ENCODE measurements around the gene SLC11A1. TPM values are rescaled to one million over a fixed set of nuclear protein-coding genes. Genes with fewer than 3 reads are reported as not detected.

Gene SLC11A1
- total RNA-seq, 2 experiments from 2014 or later = 0.57 to 0.78 TPM

DNA sequence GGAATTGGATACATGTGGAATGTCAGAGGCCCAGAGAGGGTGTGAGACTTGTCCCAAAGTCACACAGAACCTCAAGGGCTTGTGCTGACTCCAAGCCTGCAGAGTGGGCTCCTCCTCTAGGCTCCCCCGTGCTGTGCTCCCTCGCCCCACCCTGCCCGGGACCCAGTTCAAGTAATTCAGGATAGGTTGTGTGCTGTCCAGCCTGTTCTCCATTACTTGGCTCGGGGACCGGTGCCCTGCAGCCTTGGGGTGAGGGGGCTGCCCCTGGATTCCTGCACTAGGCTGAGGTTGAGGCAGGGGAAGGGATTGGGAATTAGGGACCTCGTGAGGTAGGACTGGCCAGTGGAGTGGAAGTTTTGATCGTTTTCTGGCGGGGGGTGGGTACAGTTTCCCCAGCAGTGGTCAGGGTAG is 20.4 kb downstream of the SLC11A1 start:
- Histone ChIP-seq H3K79me2 (ENCODE audit: insufficient read depth, low read depth, low read length) (peaks cover 19% of the 10 kb centered on the region), H3K4me2 (ENCODE audit: low read length) (no peak overlapping the region), H3K9me2 (ENCODE audit: insufficient read depth, low read length) (no peaks in the 10 kb centered on the region), H2AFZ (ENCODE audit: low read length) (no peak overlapping the region), H3K9me3 (ENCODE audit: low read length) (no peaks in the 10 kb centered on the region), H3K4me3 (ENCODE audit: low read depth, low read length, poor library complexity, severe bottlenecking) (no peak overlapping the region), H3K36me3 (ENCODE audit: insufficient read depth, low read length) (peaks cover 42% of the 10 kb centered on the region), H3K4me1 (ENCODE audit: insufficient read depth, low read length, poor library complexity, severe bottlenecking) (peaks cover 66% of the 10 kb centered on the region), H4K20me1 (ENCODE audit: insufficient read depth, low read length) (no peaks in the 10 kb centered on the region), H3K27ac (ENCODE audit: low read depth, low read length, poor library complexity, severe bottlenecking) (no peak overlapping the region)
- DNase-seq (ENCODE audit: low spot score) = no peak
- no TSS peak for BruUV-seq (replicated peaks)
- ChIA-PET POLR2A (interaction anchor here (1.1 kb wide), 1 partner anchor 130 kb away, joined by 3 read pairs; no protein-coding TSS in a partner anchor), CTCF (ENCODE audit: unreplicated experiment) (no interaction called here)
- intact Hi-C loops (cut with micrococcal nuclease; ENCODE audit: unreplicated experiment) = no loop called here
- TF ChIP-seq CTCF (conservative IDR thresholded peaks at IDR 0.05; ENCODE audit: low read length) (no peak), EZH2phosphoT487 (IDR thresholded peaks at IDR 0.05; ENCODE audit: borderline replicate concordance, low read depth, low read length) (no peak)

DNA sequence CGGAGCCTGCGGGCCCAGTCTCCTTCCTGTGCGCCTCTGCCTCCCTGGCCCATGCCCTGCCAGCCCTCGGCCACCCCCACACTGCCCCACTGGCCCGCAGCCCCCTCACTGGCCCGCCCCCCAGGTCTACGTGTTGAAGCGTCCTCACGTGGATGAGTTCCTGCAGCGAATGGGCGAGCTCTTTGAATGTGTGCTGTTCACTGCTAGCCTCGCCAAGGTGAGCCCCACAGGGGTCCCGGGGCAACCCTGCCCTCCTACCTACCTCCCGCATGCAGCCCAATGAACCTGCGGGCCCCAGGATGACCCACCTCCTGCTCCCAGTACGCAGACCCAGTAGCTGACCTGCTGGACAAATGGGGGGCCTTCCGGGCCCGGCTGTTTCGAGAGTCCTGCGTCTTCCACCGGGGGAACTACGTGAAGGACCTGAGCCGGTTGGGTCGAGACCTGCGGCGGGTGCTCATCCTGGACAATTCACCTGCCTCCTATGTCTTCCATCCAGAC is 20.9 kb downstream of the SLC11A1 start:
- no peak for DNase-seq (ENCODE audit: low spot score)
- Histone ChIP-seq H3K4me2 (ENCODE audit: low read length) (peak overlapping the region; percentile 33; the same call in 1 of the 2 replicates), H2AFZ (ENCODE audit: low read length) (no peak overlapping the region), H3K36me3 (ENCODE audit: insufficient read depth, low read length) (peaks cover 42% of the 10 kb centered on the region), H3K4me3 (ENCODE audit: low read depth, low read length, poor library complexity, severe bottlenecking) (no peak overlapping the region), H3K9me3 (ENCODE audit: low read length) (no peaks in the 10 kb centered on the region), H3K79me2 (ENCODE audit: insufficient read depth, low read depth, low read length) (peaks cover 19% of the 10 kb centered on the region), H4K20me1 (ENCODE audit: insufficient read depth, low read length) (no peaks in the 10 kb centered on the region), H3K4me1 (ENCODE audit: insufficient read depth, low read length, poor library complexity, severe bottlenecking) (peaks cover 65% of the 10 kb centered on the region), H3K9me2 (ENCODE audit: insufficient read depth, low read length) (no peaks in the 10 kb centered on the region), H3K27ac (ENCODE audit: low read depth, low read length, poor library complexity, severe bottlenecking) (no peak overlapping the region)
- no TSS peak for BruUV-seq (replicated peaks)
- intact Hi-C loops (cut with micrococcal nuclease; ENCODE audit: unreplicated experiment) = no loop called here
- TF ChIP-seq CTCF (conservative IDR thresholded peaks at IDR 0.05; ENCODE audit: low read length) (no peak), EZH2phosphoT487 (IDR thresholded peaks at IDR 0.05; ENCODE audit: borderline replicate concordance, low read depth, low read length) (no peak)
- ChIA-PET CTCF (ENCODE audit: unreplicated experiment) (no interaction called here), POLR2A (no interaction called here)

DNA sequence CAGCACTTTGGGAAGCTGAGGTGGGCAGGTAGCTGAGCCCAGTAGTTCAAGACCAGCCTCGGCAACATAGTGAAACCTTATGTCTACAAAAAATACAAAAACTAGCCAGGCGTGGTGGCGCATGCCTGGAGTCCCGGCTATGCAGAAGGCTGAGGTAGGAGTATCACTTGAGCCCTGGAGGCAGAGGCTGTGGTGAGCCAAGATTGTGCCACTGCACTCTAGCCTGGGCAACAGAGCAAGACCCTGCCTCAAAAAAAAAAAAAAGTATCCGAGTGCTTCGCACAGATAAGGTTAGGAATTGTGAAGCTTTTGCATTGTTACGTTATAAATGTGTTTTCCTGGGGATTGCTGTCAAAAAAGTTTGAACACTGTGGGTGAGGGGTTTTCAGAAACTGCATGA is 21.7 kb downstream of the SLC11A1 start:
- Histone ChIP-seq H4K20me1 (ENCODE audit: insufficient read depth, low read length) (no peaks in the 10 kb centered on the region), H3K9me3 (ENCODE audit: low read length) (no peaks in the 10 kb centered on the region)

More for the DNA sequence above, 21.7 kb downstream of the SLC11A1 start:
- peaks cover 58% of the 10 kb centered on the region for H3K4me1 ChIP-seq (ENCODE audit: insufficient read depth, low read length, poor library complexity, severe bottlenecking)
- DNase-seq (ENCODE audit: low spot score) = peak; percentile 13
- H3K27ac ChIP-seq (ENCODE audit: low read depth, low read length, poor library complexity, severe bottlenecking) = peak overlapping the region; percentile 81
- TF ChIP-seq CTCF (conservative IDR thresholded peaks at IDR 0.05; ENCODE audit: low read length) (no peak), EZH2phosphoT487 (IDR thresholded peaks at IDR 0.05; ENCODE audit: borderline replicate concordance, low read depth, low read length) (no peak)
- no peaks in the 10 kb centered on the region for H3K9me2 ChIP-seq (ENCODE audit: insufficient read depth, low read length)
- peak overlapping the region; percentile 90 for H3K4me2 ChIP-seq (ENCODE audit: low read length)
- intact Hi-C loops (cut with micrococcal nuclease; ENCODE audit: unreplicated experiment) = no loop called here
- no peak overlapping the region for H2AFZ ChIP-seq (ENCODE audit: low read length)
- peaks cover 42% of the 10 kb centered on the region for H3K36me3 ChIP-seq (ENCODE audit: insufficient read depth, low read length)
- POLR2A ChIA-PET = interaction anchor here (0.5 to 1.3 kb wide), 3 partner anchors 34 to 113 kb away, joined by 3 to 4 read pairs (median 4); no protein-coding TSS in a partner anchor
- BruUV-seq (replicated peaks) = no TSS peak
- H3K79me2 ChIP-seq (ENCODE audit: insufficient read depth, low read depth, low read length) = peaks cover 19% of the 10 kb centered on the region
- H3K4me3 ChIP-seq (ENCODE audit: low read depth, low read length, poor library complexity, severe bottlenecking) = peak overlapping the region; percentile 27
- CTCF ChIA-PET (ENCODE audit: unreplicated experiment) = no interaction called here
